K562 (cell line): Measurements from ENCODE around the gene PDZRN3. TPM values are rescaled to one million over a fixed set of nuclear protein-coding genes. Genes with fewer than 3 reads are reported as not detected.

Experiments
- ATAC-seq: fragments of 200-7000 bp; cut with Tn5 transposase; 3 replicates; pipeline ENCODE4 v1.9.1; 2020; ENCODE audit warnings: moderate library complexity
- BruUV-seq: library from RNA; stranded (reverse); fragments of 400-500 nt; replicated peaks from 2 replicates; lab custom pipeline; 2021; lab: Mats Ljungman, UMichigan
- CTCF ChIA-PET: fragments of 300-600 bp; formaldehyde crosslinking; extraction: SDS; loops from one replicate; lab custom pipeline; 2021; ENCODE audit warnings: low intra/inter-chr PET ratio; lab: Yijun Ruan, JAX
- POLR2A ChIA-PET: fragments of 300-600, 350-650 bp; sonication (Branson Sonifier 250); formaldehyde crosslinking; extraction: SDS; loops from one replicate; lab custom pipeline; 2021; ENCODE audit warnings: antibody characterized with exemption, inconsistent platforms; lab: Yijun Ruan, JAX
- DNase-seq, 4 experiments: peaks; one replicate each; pipeline versions ENCODE4 v3.0.0 to v3.0.0-alpha.2; 2011 to 2018; ENCODE audit warnings: low spot score in 3 of 4, mixed read lengths in 3 of 4; ENCODE audit errors: extremely low read depth in 1 of 4
- FAIRE-seq: peaks from 2 replicates; lab custom pipeline; 2011; peaks lifted over from hg19 to GRCh38; lab: Jason Lieb, UNC
- H2AFZ ChIP-seq: 2 replicates; pipeline ENCODE4 v1.6.0; 2011; ENCODE audit warnings: low read depth, low read length, control low read depth, inconsistent platforms
- H3K27ac ChIP-seq: fragments of 200-600 bp; 3 replicates; pipeline ENCODE4 v1.8.0; 2011; ENCODE audit warnings: low read depth, mild to moderate bottlenecking, control low read depth, inconsistent platforms, low read length, moderate library complexity, mixed read lengths; ENCODE audit errors: extremely low read depth
- H3K27me3 ChIP-seq, 2 experiments: fragments of 300-600 bp in 1 of 2; 2 replicates in 1 of 2; 3 replicates in 1 of 2; pipeline versions ENCODE4 v1.6.0 to v1.8.0; 2011; ENCODE audit warnings: inconsistent platforms in 2 of 2, low read length in 2 of 2, mild to moderate bottlenecking in 1 of 2, mixed read lengths in 1 of 2, moderate library complexity in 1 of 2; ENCODE audit not compliant: control insufficient read depth in 2 of 2, insufficient read depth in 2 of 2
- H3K36me3 ChIP-seq: fragments of 300-600 bp; 3 replicates; pipeline ENCODE4 v1.8.0; 2011; ENCODE audit warnings: mild to moderate bottlenecking, low read length, inconsistent platforms; ENCODE audit not compliant: control insufficient read depth, insufficient read depth
- H3K4me1 ChIP-seq, 2 experiments: fragments of 200-600 bp in 1 of 2; replicated peaks in 1 of 2; 2 replicates in 1 of 2; 3 replicates in 1 of 2; pipeline versions ENCODE4 v1.5.1 to v1.8.0; 2011; ENCODE audit warnings: inconsistent platforms in 2 of 2, low read length in 2 of 2, mild to moderate bottlenecking in 1 of 2, mixed read lengths in 1 of 2, moderate library complexity in 1 of 2; ENCODE audit not compliant: control insufficient read depth in 2 of 2, insufficient read depth in 2 of 2
- H3K4me2 ChIP-seq: 2 replicates; pipeline ENCODE4 v1.6.1; 2011; ENCODE audit warnings: low read length, control low read depth, inconsistent platforms, mixed read lengths; ENCODE audit not compliant: insufficient read depth
- H3K4me3 ChIP-seq: fragments of 200-600 bp; sonication (generic), shearing (Covaris generic); 2 replicates; pipeline ENCODE4 v1.5.1; 2016; ENCODE audit warnings: control low read depth, inconsistent platforms
- H3K79me2 ChIP-seq: fragments of 200-600 bp; 3 replicates; pipeline ENCODE4 v1.8.0; 2011; ENCODE audit warnings: low read length, inconsistent platforms; ENCODE audit not compliant: control insufficient read depth, insufficient read depth
- H3K9ac ChIP-seq, 2 experiments: 2 replicates each; pipeline versions ENCODE4 v1.6.0 to v1.6.1; 2011; ENCODE audit warnings: low read depth in 2 of 2, low read length in 2 of 2, control low read depth in 1 of 2, inconsistent platforms in 1 of 2, mild to moderate bottlenecking in 1 of 2, mixed read lengths in 1 of 2; ENCODE audit not compliant: insufficient read depth in 1 of 2
- H3K9me1 ChIP-seq: one replicate; pipeline ENCODE4 v1.6.0; 2011; ENCODE audit warnings: inconsistent platforms, mild to moderate bottlenecking, low read length, moderate library complexity; ENCODE audit not compliant: control insufficient read depth, insufficient read depth
- H3K9me3 ChIP-seq: replicated peaks from 2 replicates; pipeline ENCODE4 v1.5.1; 2011; ENCODE audit warnings: low read depth, low read length, inconsistent platforms; ENCODE audit not compliant: control insufficient read depth, insufficient read depth
- H4K20me1 ChIP-seq: replicated peaks from 2 replicates; pipeline ENCODE4 v1.6.1; 2011; ENCODE audit warnings: low read length, inconsistent platforms, mixed read lengths; ENCODE audit not compliant: control insufficient read depth, insufficient read depth
- BRD4 ChIP-seq: fragments of 200-600 bp; sonication (generic); IDR thresholded peaks from 2 replicates; pipeline ENCODE4 v1.6.1; 2017; ENCODE audit warnings: inconsistent platforms
- CBX5 ChIP-seq: IDR thresholded peaks from 2 replicates; pipeline ENCODE4 v1.6.1; 2014; ENCODE audit warnings: low read depth, borderline replicate concordance
- KLF6 ChIP-seq: fragments of 250-450 bp; sonication (Bioruptor Pico); IDR thresholded peaks from 2 replicates; pipeline ENCODE4 v1.4.0; 2020; ENCODE audit warnings: mild to moderate bottlenecking, moderate library complexity, borderline replicate concordance
- SRSF7 ChIP-seq: fragments of 200-400 bp; formaldehyde crosslinking; optimal IDR thresholded peaks from 2 replicates; pipeline ENCODE3; 2017; ENCODE audit warnings: mild to moderate bottlenecking, low read depth, low read length
- WGBS: fragments of 100-300 bp; shearing (Covaris generic); methylation state at CpG from one replicate; pipeline ENCODE4 v1.1.6; 2016; ENCODE audit warnings: low coverage, mixed read lengths; ENCODE audit not compliant: insufficient coverage; ENCODE audit errors: missing lambda C conversion rate; 5-methylcytosine and 5-hydroxymethylcytosine counted together
- in situ Hi-C: fragments of 300-500 bp; cut with MboI; formaldehyde crosslinking; loops from 4 replicates; pipeline ENCODE4 v1.15.0; 2018; ENCODE audit warnings: inconsistent platforms, mixed read lengths
- intact Hi-C: fragments of 100-400 bp; cut with micrococcal nuclease; formaldehyde crosslinking; loops from 2 replicates; pipeline ENCODE4 v1.14.2; 2022
- polyA plus RNA-seq, 8 experiments: library from polyadenylated mRNA; depleted of rRNA in 4 of 8; stranded (reverse) in 5 of 8; unstranded in 3 of 8; fragments of >200 nt; fragmentation: Nextera tagmentation in 2 of 8; fragmentation: Illumina TruSeq in 1 of 8; extraction: Ambion mirVana in 2 of 8; extraction: Trizol in 1 of 8; gene quantifications; 2 replicates each; pipeline versions ENCODE4 v1.2.1 to v1.2.3, GENCODE V29; 2011 to 2014; ENCODE audit warnings: inconsistent platforms in 1 of 8, missing spikeins in 1 of 8
- total RNA-seq, 7 experiments: library from RNA; depleted of rRNA in 6 of 7; stranded (reverse); fragments of >200 nt in 6 of 7; fragmentation: Illumina TruSeq in 2 of 7; extraction: Trizol in 2 of 7; gene quantifications; 2 replicates each; pipeline versions ENCODE4 v1.2.1 to v1.2.3, GENCODE V29; 2011 to 2021; ENCODE audit warnings: low replicate concordance in 1 of 7
- TF ChIP-seq, protein P1 (sequence below): IDR thresholded peaks from 3 replicates; pipeline ENCODE4 v1.6.1; 2011; ENCODE audit warnings: borderline replicate concordance, mild to moderate bottlenecking, moderate library complexity; ENCODE audit not compliant: insufficient read length; ENCODE audit errors: extremely low read depth
- TF ChIP-seq, protein P2 (sequence below): fragments of 150-350 bp; conservative IDR thresholded peaks from 2 replicates; pipeline ENCODE4 v1.6.1; 2014; ENCODE audit warnings: low read length

Gene PDZRN3
- total and polyA plus RNA-seq, 9 of the 15 experiments (the other 6 are each of a cell fraction or from before 2014, with no cell fraction given): 0.16 TPM; not detected in 8

DNA sequence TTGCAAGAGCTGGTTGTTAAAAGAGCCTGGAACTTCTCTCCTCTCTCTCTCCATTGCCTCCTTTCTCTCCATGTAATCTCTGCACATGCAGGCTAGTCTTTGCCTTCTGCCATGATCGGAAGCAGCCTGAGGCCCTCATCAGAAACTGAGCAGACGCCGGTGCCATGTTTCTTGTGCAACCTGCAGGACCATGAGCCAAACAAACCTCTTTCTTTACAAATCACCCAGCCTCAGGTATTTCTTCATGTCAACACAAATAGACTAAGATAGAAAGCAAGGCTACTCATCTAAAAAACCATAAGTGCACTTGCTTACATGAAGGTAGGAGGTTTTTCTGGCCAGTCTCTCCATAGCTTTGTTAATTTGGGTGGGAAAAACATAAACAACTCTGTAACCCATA, 8.7 kb downstream of the PDZRN3 start:
- no peak overlapping the region for H2AFZ ChIP-seq
- TF ChIP-seq CBX5 (no peak), SRSF7 (no peak), KLF6 (CRISPR knock-in tag) (no peak), BRD4 (no peak)
- TF ChIP-seq, protein P1, sequence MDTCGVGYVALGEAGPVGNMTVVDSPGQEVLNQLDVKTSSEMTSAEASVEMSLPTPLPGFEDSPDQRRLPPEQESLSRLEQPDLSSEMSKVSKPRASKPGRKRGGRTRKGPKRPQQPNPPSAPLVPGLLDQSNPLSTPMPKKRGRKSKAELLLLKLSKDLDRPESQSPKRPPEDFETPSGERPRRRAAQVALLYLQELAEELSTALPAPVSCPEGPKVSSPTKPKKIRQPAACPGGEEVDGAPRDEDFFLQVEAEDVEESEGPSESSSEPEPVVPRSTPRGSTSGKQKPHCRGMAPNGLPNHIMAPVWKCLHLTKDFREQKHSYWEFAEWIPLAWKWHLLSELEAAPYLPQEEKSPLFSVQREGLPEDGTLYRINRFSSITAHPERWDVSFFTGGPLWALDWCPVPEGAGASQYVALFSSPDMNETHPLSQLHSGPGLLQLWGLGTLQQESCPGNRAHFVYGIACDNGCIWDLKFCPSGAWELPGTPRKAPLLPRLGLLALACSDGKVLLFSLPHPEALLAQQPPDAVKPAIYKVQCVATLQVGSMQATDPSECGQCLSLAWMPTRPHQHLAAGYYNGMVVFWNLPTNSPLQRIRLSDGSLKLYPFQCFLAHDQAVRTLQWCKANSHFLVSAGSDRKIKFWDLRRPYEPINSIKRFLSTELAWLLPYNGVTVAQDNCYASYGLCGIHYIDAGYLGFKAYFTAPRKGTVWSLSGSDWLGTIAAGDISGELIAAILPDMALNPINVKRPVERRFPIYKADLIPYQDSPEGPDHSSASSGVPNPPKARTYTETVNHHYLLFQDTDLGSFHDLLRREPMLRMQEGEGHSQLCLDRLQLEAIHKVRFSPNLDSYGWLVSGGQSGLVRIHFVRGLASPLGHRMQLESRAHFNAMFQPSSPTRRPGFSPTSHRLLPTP: no peak
- TF ChIP-seq, protein P2, sequence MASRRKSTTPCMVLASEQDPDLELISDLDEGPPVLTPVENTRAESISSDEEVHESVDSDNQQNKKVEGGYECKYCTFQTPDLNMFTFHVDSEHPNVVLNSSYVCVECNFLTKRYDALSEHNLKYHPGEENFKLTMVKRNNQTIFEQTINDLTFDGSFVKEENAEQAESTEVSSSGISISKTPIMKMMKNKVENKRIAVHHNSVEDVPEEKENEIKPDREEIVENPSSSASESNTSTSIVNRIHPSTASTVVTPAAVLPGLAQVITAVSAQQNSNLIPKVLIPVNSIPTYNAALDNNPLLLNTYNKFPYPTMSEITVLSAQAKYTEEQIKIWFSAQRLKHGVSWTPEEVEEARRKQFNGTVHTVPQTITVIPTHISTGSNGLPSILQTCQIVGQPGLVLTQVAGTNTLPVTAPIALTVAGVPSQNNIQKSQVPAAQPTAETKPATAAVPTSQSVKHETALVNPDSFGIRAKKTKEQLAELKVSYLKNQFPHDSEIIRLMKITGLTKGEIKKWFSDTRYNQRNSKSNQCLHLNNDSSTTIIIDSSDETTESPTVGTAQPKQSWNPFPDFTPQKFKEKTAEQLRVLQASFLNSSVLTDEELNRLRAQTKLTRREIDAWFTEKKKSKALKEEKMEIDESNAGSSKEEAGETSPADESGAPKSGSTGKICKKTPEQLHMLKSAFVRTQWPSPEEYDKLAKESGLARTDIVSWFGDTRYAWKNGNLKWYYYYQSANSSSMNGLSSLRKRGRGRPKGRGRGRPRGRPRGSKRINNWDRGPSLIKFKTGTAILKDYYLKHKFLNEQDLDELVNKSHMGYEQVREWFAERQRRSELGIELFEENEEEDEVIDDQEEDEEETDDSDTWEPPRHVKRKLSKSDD: no peak
- H3K27me3 ChIP-seq: no peaks in the 10 kb centered on the region
- no TSS peak for BruUV-seq
- 0% methylated on average over 3 of the region's 3 CpGs for WGBS
- no peaks in the 10 kb centered on the region for H3K9me1 ChIP-seq
- no peaks in the 10 kb centered on the region for H3K36me3 ChIP-seq
- H3K79me2 ChIP-seq: no peaks in the 10 kb centered on the region
- H3K9me3 ChIP-seq: no peaks in the 10 kb centered on the region
- no peak overlapping the region for H3K27ac ChIP-seq
- no peaks in the 10 kb centered on the region for H4K20me1 ChIP-seq
- in situ Hi-C loops (no loop called here), intact Hi-C loops (no loop called here)
- FAIRE-seq (no peak), ATAC-seq (no peak), DNase-seq (no peak)
- H3K4me2 ChIP-seq: no peak overlapping the region
- H3K9ac ChIP-seq: no peak overlapping the region
- CTCF ChIA-PET: no interaction called here
- POLR2A ChIA-PET: no interaction called here
- H3K4me3 ChIP-seq: no peak overlapping the region
- H3K4me1 ChIP-seq: no peaks in the 10 kb centered on the region
